A673 (cell line): ENCODE measurements around the gene CLIC5. TPM values are rescaled to one million over a fixed set of nuclear protein-coding genes. Genes with fewer than 3 reads are reported as not detected.

Experiments
- BruUV-seq: library from RNA; stranded (reverse); fragments of 400-500 nt; replicated peaks from 2 replicates; lab custom pipeline; 2021; lab: Mats Ljungman, UMichigan
- CTCF ChIA-PET: fragments of 300-600 bp; sonication (Branson Sonifier 250); formaldehyde crosslinking; loops from one replicate; lab custom pipeline; 2022; ENCODE audit warnings: antibody characterized with exemption; lab: Charles Lee
- POLR2A ChIA-PET: fragments of 300-600 bp; sonication (Branson Sonifier 250); formaldehyde crosslinking; loops from one replicate; lab custom pipeline; 2022; ENCODE audit warnings: antibody characterized with exemption; ENCODE audit not compliant: low non-redundant PET; lab: Charles Lee
- DNase-seq: peaks from one replicate; pipeline ENCODE4 v3.0.0-alpha.2; 2015; ENCODE audit warnings: low spot score
- H3K27ac ChIP-seq: fragments of 200-600 bp; sonication (generic); 2 replicates; pipeline ENCODE4 v1.5.1; 2016; ENCODE audit warnings: mixed run types, low read depth, mild to moderate bottlenecking, mixed read lengths, antibody characterized with exemption, low read length; ENCODE audit not compliant: poor library complexity, severe bottlenecking
- H3K27me3 ChIP-seq: fragments of 200-600 bp; sonication (generic); replicated peaks from 2 replicates; pipeline ENCODE4 v1.6.1; 2017; ENCODE audit warnings: mixed run types, low read depth, mild to moderate bottlenecking, mixed read lengths, antibody characterized with exemption, low read length; ENCODE audit not compliant: insufficient read depth, poor library complexity
- H3K36me3 ChIP-seq: fragments of 200-600 bp; sonication (generic); 2 replicates; pipeline ENCODE4 v1.6.1; 2016; ENCODE audit warnings: mixed run types, mild to moderate bottlenecking, mixed read lengths, antibody characterized with exemption, low read length; ENCODE audit not compliant: insufficient read depth, poor library complexity, severe bottlenecking
- H3K4me1 ChIP-seq: fragments of 200-600 bp; sonication (generic); 2 replicates; pipeline ENCODE4 v1.6.1; 2017; ENCODE audit warnings: mixed run types, mild to moderate bottlenecking, mixed read lengths, antibody characterized with exemption, low read length; ENCODE audit not compliant: insufficient read depth, poor library complexity, severe bottlenecking
- H3K4me3 ChIP-seq: fragments of 200-600 bp; sonication (generic); 2 replicates; pipeline ENCODE4 v1.5.1; 2016; ENCODE audit warnings: low read depth, mixed run types, mild to moderate bottlenecking, mixed read lengths, low read length; ENCODE audit not compliant: poor library complexity, severe bottlenecking
- H3K9me3 ChIP-seq: fragments of 200-600 bp; sonication (generic); 2 replicates; pipeline ENCODE4 v1.6.1; 2016; ENCODE audit warnings: mixed run types, low read depth, mild to moderate bottlenecking, mixed read lengths, antibody characterized with exemption, low read length; ENCODE audit not compliant: poor library complexity, severe bottlenecking
- CTCF ChIP-seq: fragments of 300-800, 200-600 bp; sonication (generic); conservative IDR thresholded peaks from 2 replicates; pipeline ENCODE4 v1.5.1; 2017; ENCODE audit warnings: low read depth, mild to moderate bottlenecking, antibody characterized with exemption, low read length, moderate library complexity, mixed read lengths
- EZH2 ChIP-seq: fragments of 200-600 bp; sonication (generic); IDR thresholded peaks from 2 replicates; pipeline ENCODE4 v1.6.1; 2017; ENCODE audit warnings: borderline replicate concordance, low read depth, mild to moderate bottlenecking, mixed read lengths, antibody characterized with exemption, low read length; ENCODE audit not compliant: poor library complexity, severe bottlenecking
- intact Hi-C: fragments of 100-400 bp; cut with micrococcal nuclease; formaldehyde crosslinking; loops from one replicate; pipeline ENCODE4 v1.10.0; 2022; ENCODE audit not compliant: unreplicated experiment
- total RNA-seq: library from RNA; stranded (reverse); gene quantifications from 2 replicates; pipeline ENCODE4 v1.2.3, GENCODE V29; 2021

The CLIC5 gene
- total RNA-seq, 1 experiment from 2014 or later: not detected

DNA sequence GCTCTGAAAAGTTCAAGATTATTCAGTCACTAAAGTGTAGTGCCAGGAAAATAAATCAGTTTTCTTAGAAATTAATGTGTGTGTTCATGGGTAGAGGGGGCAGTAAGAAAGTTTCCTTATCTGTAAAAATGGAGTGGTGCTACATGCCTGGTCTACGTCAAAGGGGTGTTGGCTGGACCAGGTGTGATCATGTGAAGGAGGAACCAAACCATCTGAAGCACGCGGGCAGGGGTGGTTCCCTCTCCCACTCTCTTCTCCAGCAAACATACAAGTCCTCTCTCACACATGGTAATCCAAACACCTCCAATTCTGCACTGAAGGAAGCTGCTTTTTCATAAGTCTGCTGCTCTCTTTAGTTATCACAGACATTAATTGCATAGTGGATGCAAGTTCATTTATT is 63.1 kb downstream of the CLIC5 start:
- POLR2A ChIA-PET: no interaction called here
- Histone ChIP-seq H3K36me3 (no peaks in the 10 kb centered on the region), H3K27me3 (peaks cover 3% of the 10 kb centered on the region), H3K27ac (no peak overlapping the region), H3K9me3 (no peaks in the 10 kb centered on the region), H3K4me3 (no peak overlapping the region), H3K4me1 (no peaks in the 10 kb centered on the region)
- CTCF ChIA-PET: no interaction called here
- no peak for DNase-seq
- TF ChIP-seq CTCF (no peak), EZH2 (no peak)
- intact Hi-C loops: no loop called here
- BruUV-seq: no TSS peak

DNA sequence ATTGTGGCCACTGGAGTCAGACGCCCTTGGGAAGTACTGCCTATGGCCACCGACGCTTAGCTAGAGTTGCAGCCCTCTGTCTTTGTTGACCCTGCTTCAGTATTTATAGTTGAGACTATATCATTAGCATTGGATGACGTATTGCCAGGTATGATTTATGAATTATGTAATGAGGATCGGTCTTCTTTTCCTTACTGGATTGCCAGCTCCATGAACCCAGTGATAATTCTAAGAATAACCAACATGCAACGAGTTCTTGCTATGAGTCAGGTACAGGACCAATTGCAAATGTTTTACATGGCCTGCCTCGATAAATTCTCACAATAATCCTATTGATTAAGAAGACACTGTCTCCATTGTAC is 63.5 kb downstream of the CLIC5 start:
- DNase-seq: no peak
- H3K27ac ChIP-seq: no peak overlapping the region
- H3K4me3 ChIP-seq: no peak overlapping the region
- H3K27me3 ChIP-seq: no peaks in the 10 kb centered on the region
- CTCF ChIA-PET: no interaction called here
- H3K36me3 ChIP-seq: no peaks in the 10 kb centered on the region
- intact Hi-C loops: no loop called here
- POLR2A ChIA-PET: interaction anchor here (0.5 kb wide), 1 partner anchor 1190 kb away, joined by 3 read pairs; no protein-coding TSS in a partner anchor
- BruUV-seq: no TSS peak
- H3K9me3 ChIP-seq: no peaks in the 10 kb centered on the region
- no peaks in the 10 kb centered on the region for H3K4me1 ChIP-seq
- TF ChIP-seq EZH2: no peak
- no peak for TF ChIP-seq CTCF

GRCh38 chr6:45951321-45952167 is 64.1 kb downstream of the CLIC5 start:
- Histone ChIP-seq H3K4me1 (no peaks in the 10 kb centered on the region), H3K4me3 (no peak overlapping the region), H3K9me3 (no peaks in the 10 kb centered on the region), H3K36me3 (no peaks in the 10 kb centered on the region), H3K27ac (no peak overlapping the region), H3K27me3 (no peaks in the 10 kb centered on the region)
- BruUV-seq: no TSS peak
- POLR2A ChIA-PET: interaction anchor here (0.5 kb wide), 1 partner anchor 1189 kb away, joined by 3 read pairs; no protein-coding TSS in a partner anchor
- DNase-seq: no peak
- no peak for TF ChIP-seq CTCF
- intact Hi-C loops: no loop called here
- CTCF ChIA-PET: no interaction called here
